Osteocyte (in vitro differentiated cells): ENCODE measurements around the gene FGF14. TPM values are rescaled to one million over a fixed set of nuclear protein-coding genes. Genes with fewer than 3 reads are reported as not detected.

Source experiments
- DNase-seq: peaks from one replicate; pipeline ENCODE4 v3.0.0; 2021; ENCODE audit warnings: mixed read lengths; ENCODE audit not compliant: unreplicated experiment; ENCODE audit errors: extremely low spot score
- H3K27ac Mint-ChIP-seq: one replicate; pipeline ENCODE4 v1.8.0; 2021; ENCODE audit warnings: mild to moderate bottlenecking, mixed read lengths; ENCODE audit not compliant: unreplicated experiment
- H3K27me3 Mint-ChIP-seq: one replicate; pipeline ENCODE4 v1.8.0; 2021; ENCODE audit warnings: mixed read lengths; ENCODE audit not compliant: unreplicated experiment
- H3K36me3 Mint-ChIP-seq: one replicate; pipeline ENCODE4 v1.8.0; 2021; ENCODE audit warnings: mixed read lengths; ENCODE audit not compliant: unreplicated experiment
- H3K4me1 Mint-ChIP-seq: one replicate; pipeline ENCODE4 v1.8.0; 2021; ENCODE audit warnings: mixed read lengths; ENCODE audit not compliant: unreplicated experiment
- H3K4me3 Mint-ChIP-seq: one replicate; pipeline ENCODE4 v1.8.0; 2021; ENCODE audit warnings: mild to moderate bottlenecking, moderate library complexity, mixed read lengths; ENCODE audit not compliant: unreplicated experiment
- H3K9me3 Mint-ChIP-seq: one replicate; pipeline ENCODE4 v1.8.0; 2021; ENCODE audit warnings: mixed read lengths; ENCODE audit not compliant: unreplicated experiment
- CTCF ChIP-seq: fragments of 200-600 bp; sonication (generic); IDR thresholded peaks from 2 replicates; pipeline ENCODE4 v1.5.0; 2021; ENCODE audit warnings: antibody characterized with exemption, mild to moderate bottlenecking, moderate library complexity
- total RNA-seq: library from RNA; stranded (reverse); gene quantifications from 2 replicates; pipeline ENCODE4 v1.2.1, GENCODE V29; 2021

FGF14 gene
- total RNA-seq, 1 donor from 2014 or later = 0.24 TPM

GRCh38 chr13:102273111-102273510 lies 128.7 kb downstream of the FGF14 start:
- Mint-ChIP-seq H3K36me3 (no peaks in the 10 kb centered on the region), H3K27ac (no peak overlapping the region), H3K4me3 (no peak overlapping the region), H3K9me3 (no peaks in the 10 kb centered on the region), H3K27me3 (peaks cover 12% of the 10 kb centered on the region), H3K4me1 (peaks cover 11% of the 10 kb centered on the region)
- no peak for DNase-seq
- no peak for TF ChIP-seq CTCF

- H3K27me3 Mint-ChIP-seq = peaks cover 15% of the 10 kb centered on the region
- H3K9me3 Mint-ChIP-seq = no peaks in the 10 kb centered on the region
- H3K36me3 Mint-ChIP-seq = no peaks in the 10 kb centered on the region
- DNase-seq = no peak
- no peak for TF ChIP-seq CTCF
- no peak overlapping the region for H3K27ac Mint-ChIP-seq
- no peak overlapping the region for H3K4me3 Mint-ChIP-seq
- peaks cover 4% of the 10 kb centered on the region for H3K4me1 Mint-ChIP-seq
These were observed 134.7 kb downstream of the FGF14 start for GRCh38 chr13:102267191-102267590.

- TF ChIP-seq CTCF = no peak
- no peak overlapping the region for H3K4me3 Mint-ChIP-seq
- no peak overlapping the region for H3K27ac Mint-ChIP-seq
- DNase-seq = no peak
- H3K9me3 Mint-ChIP-seq = no peaks in the 10 kb centered on the region
- H3K27me3 Mint-ChIP-seq = peaks cover 18% of the 10 kb centered on the region
- H3K4me1 Mint-ChIP-seq = peaks cover 12% of the 10 kb centered on the region
- H3K36me3 Mint-ChIP-seq = no peaks in the 10 kb centered on the region
These were observed 140.0 kb downstream of the FGF14 start for GRCh38 chr13:102261809-102262208.

GRCh38 chr13:102261316-102261715 lies 140.5 kb downstream of the FGF14 start:
- Mint-ChIP-seq H3K4me3 (no peak overlapping the region), H3K9me3 (no peaks in the 10 kb centered on the region), H3K4me1 (peaks cover 12% of the 10 kb centered on the region), H3K27me3 (peaks cover 17% of the 10 kb centered on the region), H3K27ac (no peak overlapping the region), H3K36me3 (no peaks in the 10 kb centered on the region)
- DNase-seq = no peak
- no peak for TF ChIP-seq CTCF

- peaks cover 15% of the 10 kb centered on the region for H3K27me3 Mint-ChIP-seq
- no peak for TF ChIP-seq CTCF
These were observed 141.6 kb downstream of the FGF14 start for GRCh38 chr13:102260256-102260655.

More at GRCh38 chr13:102260256-102260655, 141.6 kb downstream of the FGF14 start:
- Mint-ChIP-seq H3K4me3 (peak overlapping the region; percentile 43), H3K4me1 (peaks cover 12% of the 10 kb centered on the region), H3K36me3 (no peaks in the 10 kb centered on the region), H3K27ac (no peak overlapping the region), H3K9me3 (no peaks in the 10 kb centered on the region)
- DNase-seq = no peak
